ENCODE measurements around the gene TP53.

- TF ChIP-seq CTCF (IDR thresholded peaks at IDR 0.05; ENCODE audit: insufficient read depth, low read length) (no peak), POLR2AphosphoS5 (IDR thresholded peaks at IDR 0.05; ENCODE audit: low read depth) (no peak), SPI1 (IDR thresholded peaks at IDR 0.05; ENCODE audit: borderline replicate concordance, low read depth) (no peak), GABPA (IDR thresholded peaks at IDR 0.05; ENCODE audit: low read depth) (no peak), REST (IDR thresholded peaks at IDR 0.05; ENCODE audit: insufficient replicate concordance, low read depth) (no peak)
Measured at GRCh38 chr17:7651665-7652387, 35.5 kb downstream of the TP53 start.
